GM12892 (cell line): Measurements from ENCODE around the gene LRG1.

Source experiments
- POLR2A ChIP-seq: IDR thresholded peaks from 2 replicates; pipeline ENCODE4 v1.6.1; 2011; ENCODE audit warnings: low read depth, low read length, control low read depth
- POLR2AphosphoS5 ChIP-seq: IDR thresholded peaks from 2 replicates; pipeline ENCODE4 v1.6.1; 2011; ENCODE audit warnings: low read depth, low read length, control low read depth

GRCh38 chr19:4586691-4587090 lies 46.9 kb upstream of the LRG1 start:
- no peak for TF ChIP-seq POLR2A
- no peak for TF ChIP-seq POLR2AphosphoS5
